NCI-H2227 (cell line): ENCODE data around the gene CPA5.
A peak's percentile ranks its signal among the peaks of the same experiment; 100 is the strongest.

Experiments used
- DNase-seq: peaks from one replicate; lab custom pipeline; 2025; ENCODE audit not compliant: unreplicated experiment; lab: John Stamatoyannopoulos, UW

CPA5 gene

DNA sequence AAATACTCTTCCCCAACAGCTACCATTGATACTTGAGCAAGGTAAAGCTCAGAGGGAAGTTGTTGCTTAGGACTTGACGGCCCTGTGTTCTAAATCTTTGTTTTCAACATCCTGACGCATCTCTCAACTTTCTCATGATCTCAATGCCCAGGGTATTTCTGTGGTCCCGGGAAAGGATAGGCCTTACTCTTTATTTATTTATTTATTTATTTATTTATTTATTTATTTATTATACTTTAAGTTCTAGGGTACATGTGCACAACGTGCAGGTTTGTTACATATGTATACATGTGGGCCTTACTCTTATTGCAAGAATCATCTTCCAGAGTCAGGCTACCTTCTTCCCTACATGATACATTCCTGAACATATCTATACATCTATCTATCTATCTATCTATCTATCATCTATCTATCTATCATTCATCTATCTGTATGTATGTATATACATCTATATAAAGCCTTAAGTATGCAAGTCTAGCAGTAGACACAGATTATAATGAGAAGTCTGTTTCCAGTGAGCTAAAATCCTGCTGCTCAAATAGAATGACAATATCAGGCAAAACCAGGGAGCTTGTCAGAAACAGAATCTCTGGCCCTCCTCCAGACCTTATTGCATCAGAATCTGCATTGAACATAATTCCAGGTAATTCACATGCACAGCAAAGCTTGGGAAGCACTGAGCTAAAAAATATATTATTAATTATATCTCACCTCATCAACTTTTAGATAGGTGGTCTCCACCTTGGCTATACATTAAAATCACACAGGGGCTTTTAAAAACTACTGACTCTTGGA, 12.2 kb upstream of the CPA5 start:
- no peak for DNase-seq

DNA sequence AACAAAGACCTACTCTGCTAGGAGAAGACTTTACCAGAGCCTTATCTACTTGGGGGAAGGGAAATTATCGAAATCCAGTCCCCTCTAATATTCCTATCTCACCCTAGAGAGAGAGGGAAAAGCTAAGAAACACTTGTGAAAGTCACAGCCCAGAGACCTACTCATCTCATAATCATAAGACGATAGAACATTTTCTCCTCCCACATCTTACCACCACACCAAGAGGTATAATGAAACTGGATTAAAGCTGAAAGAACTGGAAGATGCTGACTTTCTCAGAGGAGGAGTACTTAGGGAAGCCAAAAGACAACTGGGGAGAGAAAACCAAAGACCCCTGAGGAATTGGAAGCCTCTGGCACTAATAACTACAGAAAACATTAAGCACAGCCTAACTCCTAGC, 10.8 kb upstream of the CPA5 start:
- no peak for DNase-seq

GRCh38 chr7:130334274-130334673, 10.3 kb upstream of the CPA5 start:
- DNase-seq, result no peak

GRCh38 chr7:130337410-130337971, 7.1 kb upstream of the CPA5 start:
- no peak for DNase-seq

GRCh38 chr7:130338233-130338632, 6.4 kb upstream of the CPA5 start:
- DNase-seq, result no peak

GRCh38 chr7:130341882-130342281, 2.7 kb upstream of the CPA5 start:
- no peak for DNase-seq

GRCh38 chr7:130342701-130343380, 1.8 kb upstream of the CPA5 start:
- DNase-seq, result no peak

- DNase-seq, result peak; percentile 86
Measured at GRCh38 chr7:130345136-130345535, 520 bp downstream of the CPA5 start.

DNA sequence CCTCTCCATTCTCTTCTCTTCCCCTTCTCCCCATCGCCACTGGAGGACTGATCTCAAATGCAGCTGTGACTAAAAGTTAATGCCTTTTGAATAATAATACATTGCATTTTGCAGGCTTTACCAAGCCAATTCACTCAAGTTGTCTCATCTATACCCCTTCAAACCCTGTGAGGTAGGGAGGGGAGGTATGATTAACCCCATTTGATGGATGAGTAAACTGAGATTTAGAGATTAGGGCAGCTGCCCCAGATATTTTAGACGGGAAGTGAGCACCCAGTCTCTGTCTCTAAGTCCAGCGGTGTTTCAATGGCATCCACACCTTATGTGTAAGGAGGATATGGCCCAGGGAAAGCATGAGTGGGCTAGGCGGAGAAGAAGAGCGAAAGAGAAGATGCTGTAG, 1.1 kb downstream of the CPA5 start:
- DNase-seq, result no peak

DNA sequence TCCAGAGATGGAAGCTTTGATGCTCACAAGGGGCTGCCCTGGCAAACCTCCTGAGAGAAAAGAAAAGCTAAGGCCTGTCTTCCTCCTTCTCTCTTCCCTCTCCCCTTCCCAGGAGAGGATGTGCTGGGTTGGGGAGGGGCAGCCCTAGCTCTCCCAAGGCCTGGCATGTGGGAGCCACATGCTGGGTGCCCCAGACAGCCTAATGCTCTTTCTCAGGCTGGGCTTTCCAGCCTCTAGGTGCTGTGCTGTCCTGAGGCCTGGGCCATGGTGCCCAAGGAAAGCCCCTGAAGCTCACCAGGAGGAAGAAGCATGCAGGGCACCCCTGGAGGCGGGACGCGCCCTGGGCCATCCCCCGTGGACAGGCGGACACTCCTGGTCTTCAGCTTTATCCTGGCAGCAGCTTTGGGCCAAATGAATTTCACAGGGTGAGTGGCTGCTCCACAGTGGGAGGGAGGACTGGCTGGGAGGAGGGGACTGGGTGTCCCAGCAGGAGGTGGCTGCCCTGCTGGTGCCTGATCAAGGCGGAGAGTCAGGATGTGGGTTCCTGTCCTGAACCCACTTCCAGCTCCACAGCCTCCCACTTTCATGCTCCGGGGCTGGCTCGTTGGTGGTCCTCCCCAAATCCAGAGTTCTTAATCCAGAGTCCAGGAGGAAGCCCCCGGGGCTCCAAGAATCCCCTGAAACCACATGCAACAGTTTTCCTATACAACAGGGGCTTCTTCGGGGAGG, 1.7 kb downstream of the CPA5 start:
- no peak for DNase-seq

- DNase-seq, result no peak
Measured at GRCh38 chr7:130346941-130347340, 2.3 kb downstream of the CPA5 start.

DNA sequence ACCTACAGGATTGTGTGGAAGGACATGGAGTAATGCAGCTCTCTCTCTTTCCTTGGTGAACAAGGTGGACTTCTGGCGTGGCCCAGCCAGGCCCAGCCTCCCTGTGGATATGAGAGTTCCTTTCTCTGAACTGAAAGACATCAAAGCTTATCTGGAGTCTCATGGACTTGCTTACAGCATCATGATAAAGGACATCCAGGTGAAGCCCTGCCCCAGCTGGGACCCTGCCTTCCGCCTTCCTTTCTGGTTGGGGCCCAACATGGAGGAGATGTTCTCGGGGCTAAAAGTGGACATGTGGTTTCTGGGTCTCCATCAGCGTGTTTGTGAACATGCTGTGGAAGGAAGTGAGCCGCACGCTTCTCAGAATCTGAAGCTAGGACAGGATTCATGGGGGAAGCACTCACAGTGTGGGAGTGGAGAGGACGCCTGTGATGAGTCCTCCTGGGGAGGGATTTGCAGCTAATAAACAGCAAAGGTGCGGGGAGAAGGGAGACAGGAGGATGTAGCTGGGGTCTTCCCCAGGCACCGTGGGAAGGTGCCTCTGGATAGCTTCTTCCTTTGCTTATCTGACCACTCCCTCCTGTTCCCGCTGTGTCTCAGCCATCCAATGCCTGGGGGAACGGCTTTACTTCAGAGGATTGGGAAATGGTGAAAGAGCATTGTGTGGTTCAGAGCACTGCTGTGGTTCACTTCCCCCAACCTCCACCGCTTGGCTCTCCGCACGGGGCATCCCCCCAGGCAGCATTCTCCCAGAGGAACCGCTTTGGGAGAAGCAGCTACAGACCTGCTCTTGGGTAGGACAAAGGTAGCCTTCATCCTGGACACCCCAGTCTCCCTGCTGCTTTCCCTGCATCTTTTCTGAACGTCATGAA, 5.5 kb downstream of the CPA5 start:
- DNase-seq, result peak; percentile 71

DNA sequence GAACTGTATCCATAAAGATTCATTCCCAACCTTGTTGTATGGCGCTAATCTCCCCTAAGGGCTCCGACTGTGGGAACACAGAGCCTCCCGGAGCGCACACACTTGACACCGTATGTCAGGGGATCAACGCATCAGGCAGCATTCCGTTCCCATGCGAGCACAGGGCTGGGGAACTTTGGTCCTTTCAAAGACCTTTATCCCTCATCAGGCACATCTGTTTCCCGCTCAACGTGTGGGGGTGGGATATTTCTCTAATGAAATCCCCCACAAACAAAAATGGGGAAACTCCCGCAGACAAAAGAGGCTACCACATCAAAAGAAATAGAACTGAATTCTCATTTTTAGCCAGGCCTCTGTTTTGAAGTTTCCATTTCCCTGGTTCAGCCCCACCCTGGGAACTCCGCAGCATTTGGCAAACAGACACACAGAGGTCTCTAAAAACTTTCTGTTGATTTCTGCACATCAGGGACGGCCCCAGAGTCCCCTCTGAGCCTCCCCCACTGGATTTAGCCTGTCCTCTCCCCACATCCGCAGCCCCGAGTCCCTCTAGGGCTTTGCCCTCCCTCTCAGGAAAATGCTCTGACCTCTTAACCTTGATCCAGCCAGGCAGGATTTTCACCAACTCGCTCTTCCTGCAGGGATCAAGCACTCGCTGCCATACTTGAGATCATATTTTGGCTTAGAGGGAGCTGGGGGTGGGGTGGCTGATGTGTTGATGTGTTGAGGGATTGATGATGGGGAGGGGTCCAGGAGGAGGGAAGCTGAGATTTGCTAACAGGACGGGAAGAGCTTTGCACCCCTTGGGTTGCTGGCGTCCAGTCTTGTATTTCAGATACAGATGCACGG, 6.6 kb downstream of the CPA5 start:
- DNase-seq, result peak; percentile 80

DNA sequence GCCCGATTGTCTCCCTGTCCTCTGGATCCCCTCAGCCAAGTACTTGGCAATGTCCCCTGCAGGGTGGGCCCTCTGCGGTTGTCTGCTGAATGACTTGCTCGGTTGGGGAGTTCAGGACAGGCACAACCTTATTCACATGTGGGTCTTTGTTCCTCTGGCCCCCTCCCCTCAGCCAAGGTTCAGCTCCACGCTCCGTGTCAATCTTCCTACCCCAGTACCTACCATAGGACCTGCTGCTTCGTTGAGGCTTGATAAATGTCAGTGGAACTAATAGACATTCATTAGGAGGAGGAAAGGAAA, 7.1 kb downstream of the CPA5 start:
- DNase-seq, result no peak

GRCh38 chr7:130352194-130353074, 7.8 kb downstream of the CPA5 start:
- DNase-seq, result peak; percentile 97

GRCh38 chr7:130353196-130353595, 8.6 kb downstream of the CPA5 start:
- DNase-seq, result peak; percentile 27

GRCh38 chr7:130356121-130356875, 11.7 kb downstream of the CPA5 start:
- peak; percentile 58 for DNase-seq

GRCh38 chr7:130356876-130357611, 12.4 kb downstream of the CPA5 start:
- no peak for DNase-seq
